HG03354 (cell line): Measurements from ENCODE around the gene SLC1A7.

ENCODE experiments used
- ATAC-seq: cut with Tn5 transposase; IDR thresholded peaks from one replicate; pipeline ENCODE4 v1.9.1; 2021; ENCODE audit warnings: mild to moderate bottlenecking; ENCODE audit not compliant: unreplicated experiment, poor library complexity, severe bottlenecking

SLC1A7 gene

DNA sequence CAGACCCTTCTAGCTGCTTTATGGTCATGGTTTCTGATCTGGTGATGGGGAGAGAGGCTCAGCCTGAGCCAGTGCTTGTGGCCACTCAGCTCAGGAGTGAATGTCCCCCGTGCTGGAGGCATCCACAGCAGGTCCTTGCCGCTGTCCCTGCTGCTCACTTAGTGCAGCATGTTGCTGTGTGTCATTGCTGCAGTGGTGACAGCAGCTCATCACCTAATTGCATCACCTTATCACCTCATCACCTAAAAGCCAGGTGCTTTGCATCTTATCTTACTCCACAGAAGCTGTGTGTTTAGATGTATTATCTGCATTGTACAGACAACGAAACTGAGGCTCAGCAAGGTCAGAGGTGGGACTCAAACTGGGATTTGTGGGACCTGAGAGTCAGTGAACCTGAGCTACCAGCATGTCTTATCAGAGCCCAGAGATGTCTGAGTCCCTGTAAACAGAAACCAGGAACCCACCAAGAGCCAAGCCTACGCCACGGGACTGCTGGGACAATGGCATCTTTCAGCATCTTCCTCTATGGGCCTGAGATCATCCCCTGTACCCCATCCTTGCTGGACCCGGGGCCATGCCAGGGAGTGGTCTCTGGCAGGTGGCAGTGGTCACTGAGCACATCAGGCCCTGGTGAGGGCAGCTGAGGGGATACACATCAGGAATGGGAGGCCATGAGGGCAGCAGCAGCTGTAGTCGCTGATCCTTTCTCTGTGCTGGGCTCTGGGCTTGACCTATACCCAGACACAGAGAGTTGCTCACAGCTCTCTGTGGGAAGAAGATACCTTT lies 73.9 kb downstream of the SLC1A7 start:
- no peak for ATAC-seq

DNA sequence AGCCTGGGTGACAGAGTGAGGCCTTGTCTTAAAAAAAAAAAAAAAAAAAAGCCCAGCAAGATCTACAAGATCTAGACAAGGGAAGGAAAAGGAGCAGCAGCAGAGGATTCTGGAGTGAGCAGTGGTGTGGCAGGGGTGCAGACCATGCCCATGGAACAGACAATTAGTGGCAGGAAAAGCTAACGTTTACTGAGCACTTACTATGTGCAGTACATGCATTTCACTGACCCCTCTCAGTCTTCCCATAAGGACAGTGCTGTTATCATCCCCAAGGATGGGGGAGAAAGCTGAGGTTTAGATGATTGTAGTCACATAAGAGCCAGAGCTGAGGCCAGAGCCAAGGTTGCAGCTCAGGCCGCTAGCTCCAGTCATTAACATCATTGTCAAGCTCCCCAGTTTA lies 74.6 kb downstream of the SLC1A7 start:
- ATAC-seq, result no peak

DNA sequence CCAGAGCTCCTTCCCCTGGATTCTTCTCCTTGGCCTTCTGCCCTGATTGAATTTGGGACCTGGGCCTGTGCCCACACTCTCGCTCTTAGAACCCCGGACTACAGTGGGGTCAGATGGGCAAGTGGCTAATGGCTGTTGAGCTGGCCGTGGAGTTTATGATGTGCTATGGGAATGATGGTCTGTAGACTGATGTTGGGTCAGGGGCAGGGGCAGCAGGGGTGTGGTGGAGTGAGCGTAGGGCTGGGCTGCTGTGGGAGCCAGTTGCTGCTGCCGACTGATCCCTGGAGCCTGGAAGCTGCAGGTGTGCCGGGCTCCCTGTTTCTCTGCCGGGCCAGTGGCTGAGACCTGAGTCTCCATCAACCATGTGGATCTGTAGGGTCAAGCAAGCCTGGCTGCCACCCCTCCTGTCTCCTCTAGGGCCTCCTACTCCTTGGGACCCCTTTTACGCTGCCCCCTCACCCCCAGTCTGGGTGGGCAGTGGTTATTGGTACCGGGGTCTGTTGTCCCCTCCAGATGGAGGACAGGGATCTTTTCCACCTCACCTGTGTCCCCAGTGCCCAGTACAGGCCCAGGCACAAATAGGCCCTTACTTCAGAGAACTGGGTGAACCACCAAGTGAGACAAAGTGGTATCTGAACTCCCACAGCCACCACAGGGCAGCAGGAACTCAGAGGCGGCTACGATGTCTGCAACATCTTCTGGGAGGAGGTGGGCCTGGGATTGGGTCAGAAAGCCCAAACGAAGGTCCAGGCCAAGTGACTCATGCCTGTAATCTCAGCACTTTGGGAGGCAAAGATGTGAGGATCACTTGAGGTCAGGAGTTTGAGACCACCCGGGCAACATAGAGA lies 75.3 kb downstream of the SLC1A7 start:
- ATAC-seq, result no peak

DNA sequence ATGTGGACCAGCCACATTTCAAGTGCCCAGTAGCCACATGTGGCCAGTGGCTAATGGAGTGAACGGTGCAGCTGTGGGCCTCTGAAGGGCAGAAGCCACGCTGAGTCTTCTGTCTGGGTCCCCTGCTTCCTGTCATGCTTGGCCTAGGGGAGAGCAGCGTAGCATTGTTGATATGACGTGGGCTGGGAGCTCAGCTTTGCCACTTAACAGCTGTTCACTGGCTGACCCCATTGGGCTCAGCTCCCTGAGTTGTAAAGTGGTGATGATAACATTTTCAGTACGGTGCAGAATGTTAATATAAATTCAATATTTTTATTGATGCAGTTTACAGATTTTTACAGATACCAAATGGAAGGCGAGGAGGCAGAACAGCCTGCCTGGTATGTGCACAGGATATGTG lies 76.0 kb downstream of the SLC1A7 start:
- ATAC-seq, result no peak

DNA sequence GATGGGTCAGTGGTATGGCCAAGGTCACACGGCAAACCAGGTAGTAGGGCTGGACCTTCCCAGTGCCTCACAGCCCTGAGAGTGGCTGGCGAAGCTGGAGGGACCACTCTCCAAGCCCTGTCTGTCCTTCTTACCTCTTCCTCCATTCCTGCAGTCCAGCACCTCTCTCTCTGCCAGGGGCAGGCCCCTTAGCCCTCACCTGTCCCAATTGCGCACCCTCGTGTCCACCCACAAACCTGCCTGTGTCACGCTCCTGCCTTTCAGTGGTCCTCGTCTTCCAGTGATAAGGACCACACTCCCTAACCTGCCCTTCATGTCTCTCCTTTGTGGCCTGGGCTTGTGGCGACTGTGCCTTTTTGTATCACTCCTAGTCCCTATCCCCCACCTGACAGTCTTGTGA lies 77.0 kb downstream of the SLC1A7 start:
- ATAC-seq, result no peak

DNA sequence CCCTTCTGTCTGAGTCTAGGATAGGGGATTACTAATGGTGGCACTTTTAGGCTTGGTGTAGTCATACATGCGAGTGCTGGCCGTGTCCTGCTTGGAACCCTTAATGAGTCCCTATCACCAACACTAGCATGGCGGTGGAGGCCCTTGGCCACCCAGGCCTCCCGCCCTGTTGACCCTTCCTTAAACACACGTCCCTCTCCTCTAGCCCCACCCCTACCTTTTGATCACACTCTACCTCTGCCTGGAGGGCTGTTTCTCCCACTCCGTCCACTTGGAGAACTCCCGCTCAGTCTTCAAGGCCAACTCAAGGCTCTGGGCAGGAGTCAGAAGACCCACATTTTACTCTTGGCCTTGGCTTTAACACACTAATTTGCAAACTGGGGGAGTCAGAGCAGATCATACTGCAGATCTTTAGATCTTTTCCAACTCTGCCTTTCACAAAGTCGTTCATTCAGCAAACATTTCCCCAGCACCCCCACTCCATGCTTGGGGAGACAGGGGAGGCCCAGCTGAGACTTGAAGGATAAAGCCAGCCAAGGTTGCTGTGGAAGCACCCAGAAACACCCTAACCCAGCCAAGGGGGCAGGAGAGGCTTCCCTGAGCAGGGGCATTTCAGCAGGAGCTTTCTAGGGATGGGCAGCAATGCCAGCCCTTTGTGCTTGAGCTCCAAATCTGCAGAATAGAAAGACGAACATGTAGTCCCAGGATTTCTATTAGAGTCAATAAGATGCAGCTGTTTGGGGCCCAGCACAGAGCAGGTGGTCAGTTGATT lies 78.5 kb downstream of the SLC1A7 start:
- no peak for ATAC-seq

DNA sequence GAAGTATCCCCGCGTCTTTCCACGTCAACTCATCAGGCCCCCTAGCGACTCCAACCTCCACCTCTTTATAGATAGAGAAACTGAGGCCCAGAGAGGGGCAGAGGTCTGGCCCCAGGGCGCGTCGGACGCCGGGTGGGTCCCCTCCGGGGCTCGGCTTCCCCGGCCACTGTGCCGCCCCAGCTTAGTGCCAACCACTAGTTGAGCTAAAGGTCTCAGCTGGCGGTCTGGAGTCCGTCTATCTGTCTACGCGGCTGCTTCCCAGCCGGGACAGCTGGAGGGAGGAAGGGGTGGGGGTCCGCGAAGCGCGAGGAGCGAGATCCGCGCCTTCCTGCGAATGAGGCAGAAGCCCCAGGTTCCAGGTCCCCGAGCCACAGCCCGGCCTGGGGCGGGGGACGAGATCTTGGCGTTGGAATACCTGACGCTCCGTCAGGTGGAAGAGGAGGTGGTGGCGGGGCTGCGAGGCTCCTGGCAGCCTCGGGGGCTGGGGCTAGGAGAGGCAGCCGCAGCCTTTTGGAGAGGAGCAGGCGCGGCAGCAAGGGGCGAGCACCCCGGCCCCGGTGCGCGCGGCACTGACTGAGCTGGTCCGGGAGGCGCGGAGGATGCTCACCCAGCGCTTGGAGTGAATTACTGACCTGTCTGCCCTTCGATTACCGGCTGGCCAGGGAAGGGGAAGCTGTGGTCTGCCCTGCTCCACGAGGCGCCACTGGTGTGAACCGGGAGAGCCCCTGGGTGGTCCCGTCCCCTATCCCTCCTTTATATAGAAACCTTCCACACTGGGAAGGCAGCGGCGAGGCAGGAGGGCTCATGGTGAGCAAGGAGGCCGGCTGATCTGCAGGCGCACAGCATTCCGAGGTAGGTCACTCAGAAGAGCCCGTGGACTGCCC lies 79.5 kb downstream of the SLC1A7 start:
- ATAC-seq, result no peak

DNA sequence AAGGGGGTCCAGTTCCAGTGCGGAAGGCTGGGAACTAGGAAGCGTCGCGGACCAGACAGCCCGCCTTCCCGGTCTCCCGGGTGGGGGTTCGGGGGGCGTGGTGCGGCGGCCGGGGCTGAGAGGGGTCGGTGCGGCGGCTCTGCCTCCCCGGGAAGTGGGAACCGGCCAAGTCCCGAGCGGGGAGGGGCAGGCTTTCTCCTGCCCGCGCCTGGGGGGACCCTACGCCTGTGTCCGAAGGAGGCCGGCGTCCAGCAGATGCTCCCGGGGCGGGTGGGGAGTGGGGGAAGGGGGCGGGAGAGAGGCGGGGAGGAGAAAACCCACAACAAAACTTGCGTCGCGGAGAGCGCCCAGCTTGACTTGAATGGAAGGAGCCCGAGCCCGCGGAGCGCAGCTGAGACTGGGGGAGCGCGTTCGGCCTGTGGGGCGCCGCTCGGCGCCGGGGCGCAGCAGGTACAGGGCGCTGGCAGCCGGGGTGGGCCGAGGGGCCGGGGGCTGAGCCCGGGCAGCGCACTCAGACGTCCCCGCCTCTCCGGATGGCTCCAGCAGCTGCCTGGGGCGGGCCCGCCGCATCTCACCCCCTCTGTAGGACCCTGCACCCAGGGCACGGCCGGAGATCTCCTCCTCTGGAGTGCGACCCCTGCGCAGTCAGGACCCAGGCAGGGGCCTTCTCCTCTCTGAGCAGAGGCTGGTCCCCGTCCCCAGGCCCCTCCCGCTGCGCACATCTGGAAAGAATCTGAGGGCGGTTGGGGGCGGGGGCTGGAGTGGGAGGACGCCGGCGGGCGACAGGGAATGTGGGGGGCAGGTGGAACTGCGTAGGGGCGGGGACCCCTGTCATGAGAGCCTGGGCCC lies 80.4 kb downstream of the SLC1A7 start, which contains the start of gene PODN:
Gene PODN (plus strand): TSS at position 355 of the 849 bp plus-strand sequence. CDS start 7,643 bp downstream, outside the sequence.
- no peak for ATAC-seq

DNA sequence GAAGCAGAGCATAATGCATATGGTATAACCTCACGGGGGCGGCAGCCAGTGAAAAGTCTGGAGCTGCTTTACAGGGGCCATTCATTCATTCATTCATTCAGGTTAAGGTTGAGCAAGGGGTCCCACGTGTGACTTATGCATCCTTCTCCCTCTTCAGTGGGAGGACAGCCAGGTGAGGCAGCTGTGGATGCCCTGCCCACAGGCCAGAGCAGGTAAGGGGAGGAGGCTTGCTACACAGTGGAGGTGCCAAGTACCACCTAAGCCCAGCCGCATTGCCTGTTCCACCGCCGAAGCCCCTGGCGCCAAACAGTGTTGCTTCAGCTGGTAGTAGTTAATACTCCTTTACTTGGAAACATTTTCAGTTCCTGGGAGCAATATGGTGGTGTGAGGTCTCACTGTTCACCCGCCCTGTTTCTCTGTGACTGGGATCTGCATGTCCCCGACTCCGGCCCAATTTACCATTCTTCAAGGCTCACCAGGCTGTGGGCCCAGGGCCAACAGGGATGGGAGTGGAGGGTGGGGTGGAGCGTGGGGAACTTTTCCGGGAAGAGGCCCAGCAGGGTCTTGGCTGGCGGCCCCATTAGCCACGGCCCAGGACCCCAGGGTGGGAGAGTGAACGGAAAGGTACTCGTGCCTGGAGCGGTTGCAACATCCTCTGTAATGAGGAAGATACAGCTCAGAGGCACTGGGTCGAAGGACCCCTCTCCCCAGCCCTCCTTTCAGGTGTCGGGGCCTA lies 81.1 kb downstream of the SLC1A7 start:
- no peak for ATAC-seq

DNA sequence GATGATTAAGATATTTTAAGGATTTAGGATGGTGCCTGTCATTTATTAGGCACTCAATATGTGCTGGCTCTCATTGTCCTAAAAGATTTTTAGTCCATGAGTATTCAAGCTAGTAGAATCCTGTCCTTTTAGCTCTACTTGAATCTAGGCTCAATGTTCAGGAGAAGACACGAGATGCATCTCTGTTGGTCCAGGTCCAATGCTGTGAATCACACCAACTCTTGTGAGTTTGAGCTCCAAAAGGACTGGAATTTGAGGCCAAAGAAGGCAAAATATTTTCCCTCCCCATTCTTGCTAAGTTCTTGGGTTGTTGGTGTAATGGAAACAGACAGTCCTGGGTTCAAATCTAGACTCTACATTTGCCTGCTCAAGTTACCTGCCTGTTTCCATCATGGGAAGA lies 81.9 kb downstream of the SLC1A7 start:
- ATAC-seq, result no peak

DNA sequence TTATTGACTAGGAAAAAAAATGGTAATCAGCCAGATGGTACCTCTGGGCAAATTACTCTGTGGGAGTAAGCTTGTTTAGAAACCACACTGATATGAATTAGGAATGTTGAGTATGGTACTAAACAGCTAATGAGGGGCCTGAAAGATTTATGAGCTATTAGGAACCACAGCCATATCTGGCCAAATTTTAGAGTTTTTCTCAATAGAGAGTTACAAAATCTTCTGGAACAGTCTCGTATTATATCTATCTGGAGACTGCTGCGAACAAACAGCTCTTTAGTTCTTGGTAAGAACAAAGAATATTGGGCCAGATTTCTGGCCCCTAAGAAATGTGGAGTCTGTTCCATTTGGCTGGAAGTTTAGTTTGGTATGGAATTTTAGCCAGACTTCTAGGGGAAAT lies 85.3 kb downstream of the SLC1A7 start:
- no peak for ATAC-seq

DNA sequence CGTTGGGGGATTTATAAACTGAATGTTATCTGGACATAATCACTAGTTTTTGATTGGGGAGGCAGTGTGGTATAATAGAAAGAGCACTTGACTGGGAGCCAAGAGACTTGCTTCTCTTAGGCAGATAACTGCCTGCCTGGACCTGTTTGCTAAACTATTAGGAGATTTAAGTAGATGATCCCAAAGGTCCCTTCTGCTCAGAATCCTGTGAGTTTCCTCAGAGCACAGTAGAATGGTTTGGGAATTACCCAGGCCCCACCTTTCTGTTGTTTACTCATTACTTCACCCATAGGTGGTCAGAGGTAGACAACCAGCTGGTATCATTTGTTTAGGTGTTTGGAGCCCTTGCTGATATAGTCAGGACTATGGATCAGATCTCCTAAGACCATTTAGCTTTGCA lies 90.8 kb downstream of the SLC1A7 start:
- no peak for ATAC-seq

DNA sequence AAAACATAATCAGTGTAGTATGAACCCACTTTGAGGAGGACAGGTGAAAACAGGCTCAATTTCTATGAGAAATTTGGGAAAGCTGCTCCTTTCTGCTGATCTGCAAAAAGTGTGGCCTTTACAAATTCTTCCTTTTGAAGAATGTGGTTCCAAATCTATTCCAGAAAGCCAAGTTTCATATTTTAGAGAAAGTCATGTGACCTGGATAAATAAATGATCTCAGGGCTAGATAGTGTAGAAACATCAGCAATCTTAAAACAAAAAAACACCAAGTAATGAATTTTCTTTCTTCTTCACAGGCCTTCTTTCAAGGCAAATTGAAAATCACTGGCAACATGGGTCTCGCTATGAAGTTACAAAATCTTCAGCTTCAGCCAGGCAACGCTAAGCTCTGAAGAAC lies 92.1 kb downstream of the SLC1A7 start:
- no peak for ATAC-seq

DNA sequence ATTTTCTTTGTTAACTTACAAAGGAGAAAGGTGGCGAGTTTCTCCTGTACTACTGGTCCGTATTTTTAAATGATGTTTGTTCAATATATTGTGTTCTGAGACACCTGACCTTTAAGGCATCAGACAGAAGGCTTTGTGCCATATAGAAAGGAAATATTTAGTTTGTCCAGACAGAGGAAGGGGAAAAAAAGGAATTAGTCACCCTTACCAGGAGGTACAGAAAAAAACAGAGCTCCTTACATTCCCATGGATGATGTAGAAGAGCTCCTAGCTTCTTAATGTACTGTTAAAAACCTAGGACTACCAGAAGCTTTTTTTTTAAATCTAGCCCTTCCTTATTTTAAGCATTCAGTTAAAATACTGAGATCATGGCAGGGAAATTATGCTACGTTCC lies 92.9 kb downstream of the SLC1A7 start:
- ATAC-seq, result no peak

DNA sequence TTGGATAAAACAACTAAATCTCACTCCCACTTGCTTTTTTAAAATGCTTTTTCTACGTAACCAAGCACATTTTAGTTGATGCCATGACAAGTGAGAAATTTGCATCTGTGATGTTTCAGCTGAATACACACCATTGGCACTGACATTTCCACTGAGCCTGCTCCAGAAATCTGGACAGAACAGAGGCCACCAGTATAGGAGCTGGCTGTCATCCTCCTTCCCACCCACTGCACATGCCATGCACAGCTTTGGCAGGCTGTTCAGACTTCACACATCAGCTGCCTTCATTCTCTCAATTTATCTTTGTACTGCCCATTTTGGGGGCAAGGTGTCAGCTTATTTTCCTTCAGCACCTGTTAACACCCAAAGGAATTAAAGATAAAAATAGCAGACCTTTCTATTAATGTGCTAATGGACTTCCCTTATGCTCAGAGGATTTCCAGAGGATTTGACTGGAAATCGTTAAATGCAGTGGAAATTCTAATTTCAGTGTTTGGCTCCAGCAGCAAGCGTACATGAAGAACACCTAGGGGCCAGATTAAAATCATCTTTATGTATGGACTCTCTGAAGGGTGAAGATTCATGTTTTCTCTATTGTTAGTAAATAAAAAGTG lies 93.4 kb downstream of the SLC1A7 start:
- ATAC-seq, result no peak

DNA sequence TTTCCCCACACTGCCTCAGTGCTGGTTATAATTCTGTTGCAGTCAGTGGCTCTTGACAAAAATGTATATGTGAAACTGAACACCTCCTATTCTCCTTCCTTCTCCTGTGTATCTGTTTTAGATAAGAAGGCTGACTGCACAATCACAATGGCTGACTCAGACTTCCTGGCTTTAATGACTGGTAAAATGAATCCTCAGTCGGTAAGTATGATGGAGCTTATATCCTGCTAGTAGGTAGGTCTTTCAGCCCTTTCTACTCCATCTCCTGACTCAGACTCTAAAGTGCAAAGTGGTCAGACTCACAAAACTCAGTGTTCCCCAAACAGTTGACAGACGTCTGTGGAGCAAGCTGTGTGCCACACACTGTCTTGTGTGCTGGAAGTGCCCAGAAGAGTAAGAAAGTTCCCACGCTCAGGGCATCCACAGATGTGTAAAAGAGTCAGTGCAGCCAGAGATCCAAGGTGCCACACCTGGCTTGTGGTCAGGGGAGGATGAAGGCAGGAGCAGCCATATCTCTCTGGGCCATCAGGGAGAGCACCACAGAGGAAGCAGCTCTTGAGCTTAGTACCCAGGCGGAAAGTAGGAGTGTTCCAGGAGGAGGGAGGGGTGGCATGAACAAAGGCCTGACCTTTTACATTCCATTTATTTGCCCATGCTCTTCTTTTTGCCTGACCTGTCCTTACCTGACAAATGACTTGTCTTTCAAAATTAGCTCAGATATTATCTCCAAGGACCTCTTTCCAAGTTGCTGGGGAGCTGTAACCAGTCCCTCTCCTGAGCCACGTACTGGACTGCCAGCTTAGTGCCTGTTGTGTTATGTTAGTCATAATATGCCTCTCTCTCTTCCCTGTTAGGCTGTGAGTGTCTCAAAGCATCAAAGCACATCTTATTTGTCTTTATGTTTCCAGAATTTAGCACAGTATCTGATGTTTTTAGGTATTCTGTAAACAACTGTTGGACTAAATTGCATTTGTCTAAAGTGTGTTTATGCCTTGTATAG lies 94.4 kb downstream of the SLC1A7 start:
- no peak for ATAC-seq
